HepG2 (cell line): ENCODE results near the gene ANKRD53.

ENCODE experiments used
- CTCF ChIP-seq: sonication (generic); formaldehyde crosslinking; IDR thresholded peaks from 2 replicates; pipeline ENCODE4 v1.5.0; 2020; ENCODE audit warnings: mild to moderate bottlenecking, missing genetic modification reagents, moderate library complexity
- FOSL1 ChIP-seq: sonication (generic); formaldehyde crosslinking; IDR thresholded peaks from 2 replicates; pipeline ENCODE4 v1.9.0; 2021; ENCODE audit warnings: missing genetic modification reagents, borderline replicate concordance
- GTF2F1 ChIP-seq: fragments of 150-350 bp; IDR thresholded peaks from 2 replicates; pipeline ENCODE4 v1.6.1; 2014; ENCODE audit warnings: low read length
- SMAD3 ChIP-seq: sonication (generic); formaldehyde crosslinking; IDR thresholded peaks from 2 replicates; pipeline ENCODE4 v1.4.0; 2020; ENCODE audit warnings: missing genetic modification reagents
- TERF1 ChIP-seq: sonication (generic); formaldehyde crosslinking; IDR thresholded peaks from 2 replicates; pipeline ENCODE4 v1.8.0; 2022; ENCODE audit warnings: mild to moderate bottlenecking, missing genetic modification reagents, moderate library complexity
- ZBTB7A ChIP-seq: sonication (generic); formaldehyde crosslinking; IDR thresholded peaks from 2 replicates; pipeline ENCODE4 v1.8.0; 2022; ENCODE audit warnings: mild to moderate bottlenecking, missing genetic modification reagents
- ZNF766 ChIP-seq: sonication (generic); formaldehyde crosslinking; IDR thresholded peaks from 2 replicates; pipeline ENCODE4 v1.5.0; 2020; ENCODE audit warnings: missing genetic modification reagents, borderline replicate concordance

- TF ChIP-seq GTF2F1 (no peak), ZNF766 (CRISPR knock-in tag) (no peak), ZBTB7A (no peak), CTCF (CRISPR knock-in tag) (no peak), TERF1 (CRISPR knock-in tag) (no peak), SMAD3 (no peak), FOSL1 (CRISPR knock-in tag) (no peak)
These were observed 35.8 kb upstream of the ANKRD53 start for GRCh38 chr2:70942396-70943204.
